GM19455 (cell line): ENCODE data around the gene MYH11.

Experiments
- ATAC-seq: cut with Tn5 transposase; IDR thresholded peaks from one replicate; pipeline ENCODE4 v1.9.1; 2021; ENCODE audit not compliant: unreplicated experiment

MYH11 gene

GRCh38 chr16:15779664-15780351 is 77.0 kb downstream of the MYH11 start:
- ATAC-seq = no peak

DNA sequence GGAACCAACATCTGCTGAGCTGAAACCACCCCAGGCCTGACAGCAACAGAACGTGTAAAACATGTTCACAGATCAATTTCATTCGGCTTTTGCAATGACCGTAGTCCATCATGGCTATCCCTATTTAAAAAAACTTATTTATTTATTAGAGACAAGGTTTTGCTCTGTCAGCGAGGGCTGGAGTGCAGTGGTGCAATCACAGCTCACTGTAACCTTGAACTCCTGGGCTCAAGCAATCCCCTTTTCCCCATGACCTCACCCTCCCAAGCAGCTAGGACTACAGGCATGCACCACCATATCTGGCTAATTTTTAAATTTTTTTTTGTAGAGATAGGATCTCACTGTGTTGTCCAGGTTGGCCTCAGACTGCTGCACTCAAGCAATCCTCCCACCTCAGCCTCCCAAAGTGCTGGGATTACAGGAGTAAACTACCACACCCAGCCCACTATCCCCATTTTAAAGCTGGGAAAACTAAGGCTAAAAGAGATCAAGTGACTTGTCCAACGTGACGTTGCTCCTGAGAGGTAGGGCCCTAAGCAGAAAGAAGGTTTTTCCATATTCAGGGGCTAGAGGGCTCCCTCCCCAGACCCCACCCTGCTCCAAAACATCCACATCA is 77.7 kb downstream of the MYH11 start:
- ATAC-seq = no peak

DNA sequence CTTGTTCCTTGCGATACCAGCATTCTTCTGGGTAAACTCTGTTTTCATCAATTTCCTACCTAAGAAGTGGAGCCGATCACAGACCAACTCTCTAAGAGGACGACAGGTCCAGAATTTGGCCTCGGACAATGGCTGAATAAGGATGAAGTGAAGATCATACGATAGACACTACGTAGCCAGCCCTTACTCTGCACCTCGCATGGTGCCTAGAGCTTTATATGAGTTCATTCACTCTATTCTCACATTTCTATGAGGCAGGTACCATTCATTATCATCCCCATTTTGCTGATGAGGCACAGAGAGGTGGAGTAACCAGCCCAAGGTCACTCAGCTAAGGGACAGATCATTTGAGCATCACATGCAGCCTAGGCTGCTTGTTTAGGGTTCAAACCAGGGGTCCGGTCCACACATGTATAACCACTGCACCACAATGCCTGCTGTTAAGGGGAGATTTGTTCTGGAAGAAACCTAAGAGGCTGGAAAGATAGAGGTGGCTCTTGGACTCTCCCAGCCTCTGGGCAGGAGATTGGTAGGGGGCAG is 78.6 kb downstream of the MYH11 start:
- no peak for ATAC-seq

DNA sequence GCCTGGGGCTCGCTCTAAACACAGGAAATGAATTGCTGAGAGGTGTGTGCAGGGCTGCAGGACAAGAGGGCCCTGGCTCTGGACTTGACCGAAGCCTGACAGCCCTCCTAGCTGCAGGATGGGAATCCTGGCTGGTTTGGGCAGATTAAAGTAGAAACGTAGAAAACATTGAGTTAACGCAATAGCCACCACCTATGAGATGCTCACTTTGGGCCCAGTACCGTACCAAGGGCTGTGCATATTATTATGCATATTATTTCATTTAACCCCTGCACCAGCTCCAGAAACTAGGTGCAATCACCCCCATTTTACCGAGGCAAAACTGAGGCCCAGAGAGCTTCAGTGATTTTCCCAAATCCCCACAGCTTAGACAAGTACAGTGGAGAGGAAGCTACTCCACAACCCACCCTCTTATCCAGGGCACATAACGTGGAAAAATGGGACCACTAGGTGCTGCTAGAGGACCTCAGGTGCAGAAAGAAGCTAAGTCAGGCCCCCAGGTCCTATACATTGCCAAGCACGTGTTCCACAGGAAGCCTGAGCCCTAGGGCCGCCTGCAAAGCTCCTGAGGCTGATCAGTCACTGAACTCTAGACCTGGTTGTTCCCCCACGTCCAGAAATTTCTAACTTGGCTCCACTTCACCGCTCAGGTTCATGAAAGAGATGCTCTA is 79.2 kb downstream of the MYH11 start:
- ATAC-seq = no peak

DNA sequence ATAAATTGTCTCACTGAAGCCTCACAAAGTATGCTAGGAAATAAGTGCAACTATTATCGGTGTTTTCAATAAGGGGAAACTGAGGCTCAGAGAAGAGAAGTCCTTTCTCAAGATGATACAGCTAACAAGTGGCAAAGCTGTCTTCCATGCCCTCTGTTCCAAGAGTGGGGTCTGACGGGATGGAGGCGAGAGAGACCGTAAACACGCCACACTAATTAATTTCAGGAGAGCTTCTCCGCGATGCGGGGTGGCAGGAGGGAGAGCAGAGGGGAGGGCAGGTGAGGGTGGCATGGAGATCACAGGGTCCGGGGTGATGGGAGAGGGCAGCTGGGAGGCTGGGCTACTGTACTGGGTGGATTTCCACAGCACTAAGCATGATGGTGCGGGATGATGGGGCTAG is 80.3 kb downstream of the MYH11 start:
- no peak for ATAC-seq

DNA sequence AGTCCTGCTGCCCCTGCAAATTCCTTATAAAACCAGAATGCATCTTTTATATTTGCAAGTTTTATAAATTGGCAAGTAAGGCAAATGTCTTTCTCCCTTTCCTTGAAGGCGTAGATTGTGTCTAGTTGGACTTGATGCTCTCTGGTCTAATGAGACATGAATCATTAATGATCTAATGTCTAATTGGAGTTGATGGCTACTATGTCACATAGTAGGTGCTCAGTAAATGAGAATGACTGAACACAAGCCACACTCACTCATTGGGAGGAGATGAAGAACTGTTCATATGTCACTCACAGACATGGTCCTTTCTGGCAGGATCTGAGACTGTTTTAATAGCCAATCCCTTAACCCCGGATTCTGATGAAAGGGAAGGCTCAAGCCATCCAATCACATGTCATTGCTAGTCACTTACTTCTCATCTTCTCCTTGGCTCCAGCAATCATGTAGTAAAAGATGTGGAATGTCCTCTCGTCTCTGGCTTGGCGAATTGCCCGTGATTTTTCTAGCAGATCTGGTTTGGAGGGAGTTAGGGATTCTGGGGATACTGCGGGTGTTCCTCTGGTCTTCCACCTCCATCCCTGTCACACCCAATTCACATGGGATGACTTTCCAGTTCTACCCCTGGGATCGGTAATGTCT is 81.0 kb downstream of the MYH11 start:
- no peak for ATAC-seq

- no peak for ATAC-seq
Observed at GRCh38 chr16:15775209-15775608, 81.6 kb downstream of the MYH11 start.

- ATAC-seq = no peak
Observed at GRCh38 chr16:15773968-15774367, 82.9 kb downstream of the MYH11 start.

DNA sequence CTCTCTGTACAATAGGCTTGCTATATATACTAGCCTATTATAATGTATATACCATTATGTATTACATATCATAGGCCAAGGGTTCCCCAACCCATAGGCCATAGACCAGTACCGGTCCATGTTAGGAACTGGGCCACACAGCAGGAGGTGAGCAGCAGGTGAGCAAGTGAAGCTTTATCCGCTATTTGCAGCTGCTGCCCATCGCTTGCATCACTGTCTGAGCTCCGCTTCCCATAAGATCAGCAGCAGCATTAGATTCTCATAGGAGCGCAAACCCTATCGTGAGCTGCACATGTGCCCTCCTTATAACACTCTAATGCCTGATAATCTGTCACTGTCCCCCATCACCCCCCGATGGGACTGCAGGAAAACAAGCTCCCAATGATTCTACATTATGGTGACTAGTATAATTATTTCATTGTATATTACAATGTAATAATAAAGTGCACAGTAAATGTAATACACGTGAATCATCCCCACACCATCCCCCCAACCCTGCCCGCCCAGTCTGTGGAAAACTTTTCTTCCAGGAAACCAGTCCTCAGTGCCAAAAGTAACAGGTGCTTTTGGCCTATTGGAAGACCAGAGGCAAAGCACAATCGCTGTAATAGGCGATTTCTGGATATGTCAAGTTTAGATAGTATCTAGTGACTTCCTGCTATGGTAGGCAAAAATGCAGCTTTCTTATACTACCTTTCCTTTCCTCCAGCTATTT is 84.1 kb downstream of the MYH11 start:
- no peak for ATAC-seq

DNA sequence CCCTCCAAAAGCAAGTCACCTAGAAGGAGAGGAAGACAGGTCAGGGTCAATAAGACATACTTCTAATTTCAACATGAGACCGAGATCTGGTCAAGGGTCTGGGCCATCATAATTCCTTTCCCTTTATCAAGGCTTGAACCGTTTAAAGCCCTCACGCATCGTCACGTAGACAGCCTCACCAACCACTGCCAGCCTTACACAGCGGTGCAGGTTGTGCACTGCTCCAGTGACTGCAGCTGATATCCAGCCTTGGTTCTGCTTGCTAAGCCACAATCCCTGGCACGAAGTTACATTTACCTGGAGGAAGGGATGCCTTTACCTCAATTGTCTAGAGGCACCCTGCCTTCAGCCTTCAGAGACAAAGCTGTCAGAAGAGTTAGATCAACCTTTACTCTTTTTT is 85.1 kb downstream of the MYH11 start:
- no peak for ATAC-seq

- no peak for ATAC-seq
Observed at GRCh38 chr16:15770512-15770911, 86.3 kb downstream of the MYH11 start.

- no peak for ATAC-seq
Observed at GRCh38 chr16:15770107-15770506, 86.7 kb downstream of the MYH11 start.

DNA sequence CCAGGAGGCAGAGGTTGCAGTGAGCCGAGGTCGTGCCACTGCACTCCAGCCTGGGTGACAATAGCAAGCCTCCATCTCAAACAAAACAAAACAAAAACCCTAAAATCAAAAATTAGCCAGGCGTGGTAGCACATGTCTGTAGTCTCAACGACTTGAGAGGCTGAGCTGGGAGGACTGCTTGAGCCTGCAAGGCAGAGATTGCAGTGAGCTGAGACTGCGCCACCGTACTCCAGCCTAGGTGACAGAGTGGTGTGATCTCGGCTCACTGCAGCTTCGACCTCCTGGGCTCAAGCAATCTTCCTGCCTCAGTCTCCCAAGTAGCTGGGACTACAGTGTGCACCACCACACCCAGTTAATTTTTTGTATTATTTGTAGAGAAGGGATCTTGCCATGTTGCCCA is 87.6 kb downstream of the MYH11 start:
- no peak for ATAC-seq

- ATAC-seq = no peak
Observed at GRCh38 chr16:15768201-15768600, 88.6 kb downstream of the MYH11 start.

- ATAC-seq = no peak
Observed at GRCh38 chr16:15766918-15767317, 89.9 kb downstream of the MYH11 start.

DNA sequence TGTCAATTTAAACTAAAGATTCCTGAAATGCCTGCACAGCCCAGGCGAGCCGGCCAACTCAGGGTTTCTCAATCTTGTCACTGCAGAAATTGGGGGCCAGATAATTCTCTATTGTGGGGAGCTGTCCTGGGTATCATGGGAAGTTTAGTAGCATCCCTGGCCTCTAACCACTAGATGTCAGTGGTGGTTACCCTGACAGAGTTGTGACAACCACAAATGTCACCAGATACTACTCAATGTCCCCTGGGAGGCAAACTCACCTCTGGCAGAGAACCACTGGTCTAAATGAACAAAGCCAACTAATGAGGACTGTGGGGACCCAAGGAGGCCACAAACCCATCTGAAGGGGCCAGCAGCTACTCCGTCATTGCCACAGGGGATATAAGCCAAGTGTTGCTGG is 90.9 kb downstream of the MYH11 start:
- ATAC-seq = no peak

- ATAC-seq = no peak
Observed at GRCh38 chr16:15765116-15765515, 91.7 kb downstream of the MYH11 start.

DNA sequence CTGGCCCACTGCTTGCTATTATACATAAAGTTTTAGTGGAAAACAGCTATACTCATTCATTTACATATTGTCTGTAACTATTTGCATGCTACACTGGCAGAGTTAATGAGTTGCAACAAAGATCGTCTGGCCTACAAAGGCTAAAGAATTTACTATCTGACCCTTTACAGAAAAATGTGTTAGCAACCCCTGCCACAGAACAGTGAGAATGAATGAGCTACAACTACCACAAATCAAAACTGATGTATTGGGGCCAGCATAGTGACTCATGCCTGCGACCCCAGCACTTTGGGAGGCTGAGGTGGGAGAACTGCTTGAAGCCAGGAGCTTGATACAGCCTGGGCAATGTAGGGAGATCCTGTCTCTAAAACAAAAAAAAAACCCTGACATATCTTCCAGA is 92.7 kb downstream of the MYH11 start:
- no peak for ATAC-seq

DNA sequence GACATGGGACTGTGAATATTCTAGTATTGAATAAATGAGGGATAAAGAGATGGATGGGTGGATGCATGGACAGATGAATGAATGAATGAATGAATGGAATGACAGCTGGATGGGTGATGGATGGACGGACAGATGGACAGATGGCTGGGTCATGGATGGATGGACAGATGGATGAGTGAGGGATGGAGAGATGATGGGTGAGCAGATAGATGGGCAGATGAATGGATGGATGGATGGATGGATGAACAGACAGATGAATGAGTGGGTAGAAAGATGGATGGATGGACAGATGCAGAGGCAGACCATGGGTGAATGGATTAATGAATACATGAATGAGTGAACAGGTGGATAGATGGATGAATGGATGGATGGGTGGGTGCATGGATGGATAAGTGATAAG is 96.7 kb downstream of the MYH11 start:
- no peak for ATAC-seq

- ATAC-seq = no peak
Observed at GRCh38 chr16:15759070-15759469, 97.8 kb downstream of the MYH11 start.

DNA sequence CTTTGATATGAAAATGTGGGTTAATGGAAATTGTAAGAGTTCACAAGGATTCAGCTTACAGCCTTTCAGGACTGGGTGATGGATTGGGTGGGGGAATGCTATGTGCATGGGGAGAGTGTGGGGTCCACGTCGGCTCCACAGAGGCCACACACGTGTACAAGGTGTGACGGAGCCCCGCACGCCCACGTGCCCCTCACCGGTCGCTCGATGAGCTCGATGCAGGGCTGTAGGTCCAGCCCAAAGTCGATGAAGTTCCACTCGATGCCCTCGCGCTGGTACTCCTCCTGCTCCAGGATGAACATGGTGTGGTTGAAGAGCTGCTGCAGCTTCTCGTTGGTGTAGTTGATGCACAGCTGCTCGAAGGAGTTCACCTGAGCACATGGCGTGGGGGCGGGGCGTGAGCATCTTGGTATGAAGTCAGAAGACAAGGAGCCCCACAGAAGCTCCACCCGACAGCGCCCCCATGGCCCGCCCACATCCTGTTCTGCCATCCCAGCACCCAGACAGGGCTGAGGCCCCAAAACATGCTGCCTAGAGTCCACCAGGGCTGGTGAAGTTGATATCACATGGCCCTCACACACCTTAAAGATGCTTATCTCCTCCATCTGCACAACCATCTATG is 99.1 kb downstream of the MYH11 start:
- ATAC-seq = no peak
